Activated T-helper 2 cell treated with anti-CD3 and anti-CD28 coated beads, Interferon-gamma antibody, Interleukin-2, Interleukin-4, amounts not matched to agents 10 μg/mL and 5 μg/mL and 100 μg/mL, durations not matched to agents 14 hours and 24 hours and 36 hours (primary cell): Measurements from ENCODE around the gene SLC19A1. TPM values are rescaled to one million over a fixed set of nuclear protein-coding genes. Genes with fewer than 3 reads are reported as not detected.
A peak's percentile ranks its signal among the peaks of the same experiment; 100 is the strongest.

Experiments
- DNase-seq: peaks from one replicate; pipeline ENCODE4 v3.0.0; 2021; ENCODE audit warnings: low spot score
- H3K27ac Mint-ChIP-seq: one replicate; pipeline ENCODE4 v1.8.0; 2021; ENCODE audit warnings: mixed read lengths
- H3K27me3 Mint-ChIP-seq: one replicate; pipeline ENCODE4 v1.8.0; 2021; ENCODE audit warnings: low read depth, mixed read lengths
- H3K36me3 Mint-ChIP-seq: one replicate; pipeline ENCODE4 v1.8.0; 2021; ENCODE audit warnings: low read depth, mixed read lengths
- H3K4me1 Mint-ChIP-seq: one replicate; pipeline ENCODE4 v1.8.0; 2021; ENCODE audit warnings: low read depth, mixed read lengths
- H3K4me3 Mint-ChIP-seq: one replicate; pipeline ENCODE4 v1.8.0; 2021; ENCODE audit warnings: low read depth, mild to moderate bottlenecking, moderate library complexity, mixed read lengths
- H3K9me3 Mint-ChIP-seq: one replicate; pipeline ENCODE4 v1.8.0; 2021; ENCODE audit warnings: mixed read lengths
- intact Hi-C: fragments of 100-400 bp; cut with micrococcal nuclease; formaldehyde crosslinking; loops from one replicate; pipeline ENCODE4 v1.15.1; 2023
- total RNA-seq: library from RNA; stranded (reverse); gene quantifications from 2 replicates; pipeline ENCODE4 v1.2.3, GENCODE V29; 2022

The SLC19A1 gene
- total RNA-seq, 1 donor from 2014 or later = 68.1 TPM

- H3K36me3 Mint-ChIP-seq = no peaks in the 10 kb centered on the region
- no peak overlapping the region for H3K27ac Mint-ChIP-seq
- H3K4me3 Mint-ChIP-seq = no peak overlapping the region
- H3K27me3 Mint-ChIP-seq = peaks cover 23% of the 10 kb centered on the region
- intact Hi-C loops = no loop called here
- H3K9me3 Mint-ChIP-seq = no peaks in the 10 kb centered on the region
- no peaks in the 10 kb centered on the region for H3K4me1 Mint-ChIP-seq
- no peak for DNase-seq
Observed at GRCh38 chr21:45560106-45561021, 18.1 kb upstream of the SLC19A1 start.

DNA sequence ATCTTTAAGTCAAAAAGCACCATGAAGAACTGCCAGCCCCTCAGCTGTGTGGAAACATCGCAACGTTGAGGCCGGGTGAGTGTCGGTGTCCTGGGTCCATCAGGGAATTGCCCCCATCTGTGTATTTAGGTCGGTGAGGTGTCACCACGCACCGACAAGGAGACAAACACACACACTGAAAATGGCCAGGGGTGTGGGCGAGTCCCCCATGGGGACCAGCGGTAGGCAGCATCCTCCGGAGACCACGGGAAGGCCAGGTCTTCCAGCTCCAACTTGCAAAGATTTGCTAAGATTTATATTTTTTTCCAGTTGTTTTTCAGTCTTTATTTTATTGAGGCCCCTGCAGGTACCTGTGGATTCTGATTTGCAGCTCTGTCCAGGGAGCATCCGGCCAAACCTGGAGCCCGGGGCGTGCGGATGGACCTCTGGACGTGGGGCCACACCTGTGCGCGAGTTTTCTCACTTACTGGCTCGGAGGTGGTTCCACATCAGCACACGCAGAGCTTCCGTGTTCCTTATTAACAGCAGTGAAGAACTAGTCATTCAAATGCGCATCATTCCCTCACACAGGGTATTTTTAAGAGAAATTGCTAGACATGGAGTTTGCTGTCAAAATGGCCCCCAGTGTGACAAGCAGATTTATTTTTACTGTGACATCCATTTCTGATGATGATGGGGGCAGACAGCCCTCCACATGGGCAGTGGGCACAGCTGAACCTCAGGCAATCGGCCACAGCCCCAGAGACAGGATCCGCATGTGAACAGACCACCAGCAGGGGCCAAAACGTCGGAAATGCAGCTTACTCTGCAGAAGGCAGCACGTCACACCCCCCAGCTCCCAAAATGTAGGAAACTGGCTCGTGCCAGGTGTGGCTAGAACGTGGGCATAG, 17.2 kb upstream of the SLC19A1 start:
- DNase-seq = no peak

GRCh38 chr21:45558044-45558721, 15.9 kb upstream of the SLC19A1 start:
- Mint-ChIP-seq H3K4me1 (peaks cover 5% of the 10 kb centered on the region), H3K36me3 (no peaks in the 10 kb centered on the region)

More for the DNA sequence above, 17.2 kb upstream of the SLC19A1 start:
- H3K27me3 Mint-ChIP-seq = peaks cover 23% of the 10 kb centered on the region
- H3K4me3 Mint-ChIP-seq = no peak overlapping the region
- H3K9me3 Mint-ChIP-seq = no peaks in the 10 kb centered on the region
- intact Hi-C loops = no loop called here
- H3K4me1 Mint-ChIP-seq = peaks cover 3% of the 10 kb centered on the region
- no peak overlapping the region for H3K27ac Mint-ChIP-seq
- H3K36me3 Mint-ChIP-seq = no peaks in the 10 kb centered on the region

DNA sequence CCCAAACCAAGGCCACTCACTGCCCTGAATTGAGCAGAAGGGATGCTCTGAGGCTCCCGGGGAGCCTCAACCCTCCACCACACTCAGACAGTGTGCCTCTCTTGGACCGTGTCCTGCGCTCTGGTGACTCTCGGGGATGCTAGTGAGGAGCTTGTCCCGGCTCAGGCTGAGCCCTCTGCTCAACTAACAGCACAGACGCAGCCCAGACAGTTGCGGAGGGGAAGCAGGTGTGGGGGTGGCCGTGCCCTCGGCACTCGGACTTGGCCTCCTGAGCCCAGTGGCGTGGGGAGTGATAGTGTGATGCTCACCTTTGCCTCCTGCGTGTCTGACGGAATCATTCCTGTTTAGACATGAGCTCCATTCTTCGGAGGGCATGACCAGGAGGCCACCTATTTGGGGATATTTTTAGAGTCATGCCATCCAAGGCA, 15.4 kb upstream of the SLC19A1 start:
- no peak overlapping the region for H3K4me3 Mint-ChIP-seq
- peaks cover 9% of the 10 kb centered on the region for H3K27me3 Mint-ChIP-seq
- H3K9me3 Mint-ChIP-seq = no peaks in the 10 kb centered on the region
- intact Hi-C loops = no loop called here
- H3K27ac Mint-ChIP-seq = no peak overlapping the region
- no peaks in the 10 kb centered on the region for H3K36me3 Mint-ChIP-seq
- H3K4me1 Mint-ChIP-seq = peaks cover 5% of the 10 kb centered on the region
- no peak for DNase-seq

More at GRCh38 chr21:45558044-45558721, 15.9 kb upstream of the SLC19A1 start:
- no peak overlapping the region for H3K27ac Mint-ChIP-seq
- H3K4me3 Mint-ChIP-seq = no peak overlapping the region
- H3K9me3 Mint-ChIP-seq = no peaks in the 10 kb centered on the region
- intact Hi-C loops = no loop called here
- H3K27me3 Mint-ChIP-seq = peaks cover 14% of the 10 kb centered on the region
- no peak for DNase-seq

DNA sequence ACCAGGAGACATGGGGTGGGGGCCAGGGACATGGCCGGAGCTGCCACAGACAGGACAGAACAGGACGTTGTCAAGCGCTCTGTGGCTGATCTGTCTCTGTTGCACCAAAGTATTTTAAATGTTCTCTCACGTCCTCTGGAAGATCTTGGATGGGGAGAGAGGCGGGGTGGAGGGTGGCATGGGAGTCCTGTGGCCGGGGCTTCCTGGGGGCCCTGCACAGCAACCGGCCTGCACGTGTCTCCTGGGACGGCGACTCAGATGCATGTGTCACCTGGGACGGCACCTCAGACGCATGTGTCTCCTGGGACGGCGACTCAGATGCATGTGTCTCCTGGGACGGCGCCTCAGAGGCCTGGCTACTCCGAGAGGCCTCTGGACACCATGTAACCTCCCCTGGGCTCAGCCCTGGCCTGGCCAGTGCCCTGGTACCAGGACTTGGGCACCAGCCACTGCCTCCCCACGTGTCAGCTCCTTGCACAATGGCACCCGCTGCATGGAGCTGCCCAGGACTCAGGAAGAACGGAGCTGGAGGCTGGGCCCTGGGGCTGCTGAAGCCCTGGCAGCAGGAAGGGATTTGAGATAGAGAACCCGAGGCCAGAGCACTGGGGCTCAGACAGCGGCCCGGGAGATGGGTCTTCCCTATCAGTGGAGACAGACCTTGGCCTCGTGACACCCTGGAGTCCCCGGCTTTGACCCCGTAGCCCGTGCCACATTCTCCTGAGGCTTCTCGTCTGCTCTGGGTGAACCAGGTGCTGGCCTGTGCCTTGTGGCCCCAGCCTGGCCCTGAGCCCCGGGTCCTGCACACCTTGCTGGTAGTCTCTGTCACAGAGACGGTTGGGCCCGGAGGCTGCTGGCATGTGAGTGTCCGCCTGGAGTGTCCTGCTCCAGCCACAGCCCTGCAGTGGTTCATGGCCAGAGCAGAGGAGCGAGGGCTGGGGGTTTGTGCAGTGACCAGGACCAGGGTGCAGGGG, 14.7 kb upstream of the SLC19A1 start:
- no peak for DNase-seq
- no peak overlapping the region for H3K27ac Mint-ChIP-seq
- H3K27me3 Mint-ChIP-seq = peaks cover 3% of the 10 kb centered on the region
- no peaks in the 10 kb centered on the region for H3K9me3 Mint-ChIP-seq
- H3K4me3 Mint-ChIP-seq = no peak overlapping the region
- H3K4me1 Mint-ChIP-seq = peaks cover 6% of the 10 kb centered on the region
- no peaks in the 10 kb centered on the region for H3K36me3 Mint-ChIP-seq
- intact Hi-C loops = loop anchor here (1.0 kb wide), 2 partner anchors 39 to 263 kb away; no protein-coding TSS in a partner anchor

DNA sequence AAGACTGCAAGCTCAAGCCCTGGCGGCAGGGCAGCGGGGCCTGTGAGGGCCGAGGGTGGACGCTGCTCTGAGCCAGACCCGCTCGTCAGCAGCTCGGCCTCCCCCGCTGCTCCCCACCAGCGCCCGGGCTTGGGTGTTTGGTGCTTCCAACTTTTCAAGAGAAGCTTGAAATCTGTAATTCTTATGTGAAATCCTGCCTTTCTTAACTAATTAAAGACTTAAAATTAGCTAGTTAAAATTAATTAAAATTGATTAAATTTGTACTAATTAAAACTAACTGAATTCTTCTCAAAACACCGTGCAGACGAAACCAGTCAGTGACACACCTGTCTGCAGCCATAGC, 14.0 kb upstream of the SLC19A1 start:
- Mint-ChIP-seq H3K9me3 (no peaks in the 10 kb centered on the region), H3K4me3 (no peak overlapping the region), H3K27ac (no peak overlapping the region), H3K36me3 (no peaks in the 10 kb centered on the region), H3K27me3 (peaks cover 3% of the 10 kb centered on the region), H3K4me1 (peaks cover 12% of the 10 kb centered on the region)
- no peak for DNase-seq
- intact Hi-C loops = loop anchor here (1.0 kb wide), 2 partner anchors 40 to 264 kb away; no protein-coding TSS in a partner anchor

DNA sequence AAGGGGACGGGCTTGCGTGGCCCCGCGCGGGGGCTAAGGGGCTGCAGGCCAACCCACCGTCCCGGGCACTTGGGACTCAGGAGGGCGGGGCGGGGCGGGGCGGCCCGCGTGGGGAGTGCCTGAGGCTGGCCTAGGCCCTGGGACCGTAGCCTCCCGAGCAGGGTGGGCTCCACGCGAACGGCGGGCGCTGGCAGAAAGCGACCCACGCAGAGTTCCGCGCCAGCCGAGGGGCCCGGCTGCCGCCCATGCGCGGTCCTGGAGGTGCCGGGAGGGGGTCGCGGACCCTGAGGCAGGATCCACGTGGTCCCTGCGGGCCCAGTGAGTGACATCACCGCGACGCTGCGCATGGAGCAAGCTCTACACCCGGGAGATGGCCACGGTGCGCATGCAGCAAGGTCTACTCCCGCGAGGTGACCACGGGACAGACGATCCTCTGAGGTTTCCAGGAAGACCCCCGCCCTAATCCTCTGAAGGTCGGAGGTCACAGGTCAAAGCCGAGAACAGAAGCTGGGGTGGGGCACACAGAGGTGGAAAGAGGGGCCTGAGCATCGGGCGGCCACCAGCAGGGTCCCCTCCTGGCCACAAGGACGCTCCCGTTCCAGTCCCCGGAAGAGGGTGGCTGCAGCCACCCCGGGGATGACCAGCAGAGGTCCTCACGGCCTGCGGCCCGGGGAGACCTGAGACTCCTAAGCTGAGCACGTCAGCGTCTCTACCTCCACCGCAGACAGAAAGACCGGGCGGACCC, 13.5 kb upstream of the SLC19A1 start:
- Mint-ChIP-seq H3K36me3 (no peaks in the 10 kb centered on the region), H3K9me3 (no peaks in the 10 kb centered on the region), H3K27ac (no peak overlapping the region), H3K4me1 (peaks cover 16% of the 10 kb centered on the region), H3K4me3 (peak overlapping the region; percentile 17), H3K27me3 (peaks cover under 1% of the 10 kb centered on the region)
- intact Hi-C loops = loop anchor here (1.0 kb wide), 3 partner anchors 41 to 265 kb away; partner anchors contain the start of gene PCBP3
- no peak for DNase-seq

DNA sequence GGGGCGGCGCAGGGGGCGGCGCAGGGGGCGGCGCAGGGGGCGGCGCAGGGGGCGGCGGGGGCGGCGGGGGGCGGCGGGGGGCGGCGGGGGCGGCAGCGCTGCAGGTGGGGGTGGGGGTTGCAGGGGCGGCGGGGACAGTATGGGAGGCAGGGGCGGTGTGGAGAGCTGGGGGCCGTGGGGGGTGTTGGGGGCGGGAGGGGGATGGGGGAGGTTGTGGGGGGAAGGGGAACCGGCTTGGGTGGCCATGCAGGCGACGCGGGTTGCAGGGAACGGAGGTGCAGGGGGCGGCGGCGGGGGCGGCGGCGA, 13.0 kb upstream of the SLC19A1 start:
- no peak overlapping the region for H3K27ac Mint-ChIP-seq
- no peaks in the 10 kb centered on the region for H3K9me3 Mint-ChIP-seq
- no peaks in the 10 kb centered on the region for H3K27me3 Mint-ChIP-seq
- no peak for DNase-seq
- H3K36me3 Mint-ChIP-seq = no peaks in the 10 kb centered on the region
- intact Hi-C loops = loop anchor here (1.0 kb wide), 1 partner anchor 88 kb away; the partner anchor contains the start of gene PCBP3
- no peak overlapping the region for H3K4me3 Mint-ChIP-seq
- peaks cover 21% of the 10 kb centered on the region for H3K4me1 Mint-ChIP-seq

GRCh38 chr21:45554477-45555175, 12.4 kb upstream of the SLC19A1 start:
- Mint-ChIP-seq H3K9me3 (no peaks in the 10 kb centered on the region), H3K36me3 (no peaks in the 10 kb centered on the region), H3K4me3 (peak overlapping the region; percentile 90), H3K27ac (peak overlapping the region; percentile 89), H3K27me3 (no peaks in the 10 kb centered on the region), H3K4me1 (peaks cover 23% of the 10 kb centered on the region)
- intact Hi-C loops = loop anchor here (1.0 to 5.0 kb wide), 3 partner anchors 77 to 328 kb away; partner anchors contain the start of gene PCBP3
- peak; percentile 82 for DNase-seq

- intact Hi-C loops = loop anchor here (5.0 kb wide), 2 partner anchors 76 to 329 kb away; no protein-coding TSS in a partner anchor
- Mint-ChIP-seq H3K4me3 (no peak overlapping the region), H3K9me3 (no peaks in the 10 kb centered on the region), H3K27me3 (no peaks in the 10 kb centered on the region), H3K36me3 (no peaks in the 10 kb centered on the region), H3K27ac (no peak overlapping the region), H3K4me1 (peaks cover 27% of the 10 kb centered on the region)
- no peak for DNase-seq
Observed at GRCh38 chr21:45552696-45553391, 10.6 kb upstream of the SLC19A1 start.
